HepG2 (cell line): Measurements from ENCODE around the gene CTNNA3. TPM values are rescaled to one million over a fixed set of nuclear protein-coding genes. Genes with fewer than 3 reads are reported as not detected.

Experiments
- ATAC-seq: fragments of 200-7000 bp; cut with Tn5 transposase; 3 replicates; pipeline ENCODE4 v1.9.1; 2020; ENCODE audit warnings: mild to moderate bottlenecking, moderate library complexity
- BruUV-seq: library from RNA; stranded (reverse); fragments of 400-500 nt; replicated peaks from 2 replicates; lab custom pipeline; 2021; lab: Mats Ljungman, UMichigan
- CTCF ChIA-PET: fragments of 300-600 bp; formaldehyde crosslinking; extraction: SDS; loops from one replicate; lab custom pipeline; 2021; ENCODE audit warnings: low total read pairs, inconsistent platforms, low intra/inter-chr PET ratio; lab: Yijun Ruan, JAX
- POLR2A ChIA-PET: fragments of 350-600 bp; sonication (Branson Sonifier 250); formaldehyde crosslinking; loops from one replicate; lab custom pipeline; 2020; ENCODE audit warnings: antibody characterized with exemption, inconsistent platforms; lab: Yijun Ruan, JAX
- DNase-seq: peaks from one replicate; pipeline ENCODE4 v3.0.0-alpha.2; 2015; ENCODE audit warnings: low spot score
- FAIRE-seq: peaks from 3 replicates; lab custom pipeline; 2011; peaks lifted over from hg19 to GRCh38; lab: Jason Lieb, UNC
- H2AFZ ChIP-seq: one replicate; pipeline ENCODE4 v1.6.1; 2011; ENCODE audit warnings: low read length, inconsistent platforms
- H3K27ac ChIP-seq: fragments of 300-600 bp; 3 replicates; pipeline ENCODE4 v1.8.0; 2011; ENCODE audit warnings: mixed run types, mild to moderate bottlenecking, mixed read lengths, low read length, inconsistent platforms; ENCODE audit not compliant: insufficient read depth; ENCODE audit errors: extremely low read length
- H3K27me3 ChIP-seq, 2 experiments: fragments of 200-600 bp in 1 of 2; 2 replicates in 1 of 2; 3 replicates in 1 of 2; pipeline versions ENCODE4 v1.6.0 to v1.8.0; 2011; ENCODE audit warnings: low read length in 2 of 2, mild to moderate bottlenecking in 2 of 2, moderate library complexity in 2 of 2, inconsistent platforms in 1 of 2; ENCODE audit not compliant: insufficient read depth in 2 of 2, control insufficient read depth in 1 of 2
- H3K36me3 ChIP-seq, 2 experiments: fragments of 200-600 bp in 1 of 2; replicated peaks in 1 of 2; 2 replicates in 1 of 2; 3 replicates in 1 of 2; pipeline versions ENCODE4 v1.5.1 to v1.8.0; 2011; ENCODE audit warnings: low read length in 2 of 2, inconsistent platforms in 1 of 2; ENCODE audit not compliant: insufficient read depth in 2 of 2, control insufficient read depth in 1 of 2
- H3K4me1 ChIP-seq: 2 replicates; pipeline ENCODE4 v1.5.1; 2012; ENCODE audit warnings: low read length, inconsistent platforms; ENCODE audit not compliant: insufficient read depth
- H3K4me2 ChIP-seq: 2 replicates; pipeline ENCODE4 v1.6.0; 2011; ENCODE audit warnings: low read depth, low read length, inconsistent platforms
- H3K4me3 ChIP-seq, 3 experiments: fragments of 200-600 bp in 1 of 3; sonication (generic), shearing (Covaris generic) in 1 of 3; replicated peaks in 1 of 3; 2 replicates each; pipeline ENCODE4 v1.5.1; 2011 to 2016; ENCODE audit warnings: low read length in 3 of 3, inconsistent platforms in 2 of 3, low read depth in 2 of 3, mild to moderate bottlenecking in 2 of 3, control low read depth in 1 of 3, mixed read lengths in 1 of 3; ENCODE audit not compliant: insufficient read depth in 1 of 3
- H3K79me2 ChIP-seq: one replicate; pipeline ENCODE4 v1.6.1; 2011; ENCODE audit warnings: low read length, inconsistent platforms; ENCODE audit not compliant: insufficient read depth
- H3K9ac ChIP-seq: 2 replicates; pipeline ENCODE4 v1.6.0; 2011; ENCODE audit warnings: mild to moderate bottlenecking, low read depth, low read length, inconsistent platforms; ENCODE audit not compliant: insufficient read depth
- H3K9me3 ChIP-seq: 2 replicates; pipeline ENCODE4 v1.5.1; 2012; ENCODE audit warnings: mild to moderate bottlenecking, low read length
- H4K20me1 ChIP-seq: 2 replicates; pipeline ENCODE4 v1.6.0; 2011; ENCODE audit warnings: inconsistent platforms, mild to moderate bottlenecking, low read length, moderate library complexity; ENCODE audit not compliant: insufficient read depth
- CREB3 ChIP-seq: sonication (generic); formaldehyde crosslinking; IDR thresholded peaks from 2 replicates; pipeline ENCODE4 v1.5.0; 2020; ENCODE audit warnings: missing genetic modification reagents
- DR1 ChIP-seq: sonication (generic); formaldehyde crosslinking; IDR thresholded peaks from 2 replicates; pipeline ENCODE4 v1.8.0; 2021; ENCODE audit warnings: mild to moderate bottlenecking, missing genetic modification reagents, inconsistent platforms
- EHMT2 ChIP-seq: fragments of 200-600 bp; sonication (generic); IDR thresholded peaks from 2 replicates; pipeline ENCODE4 v1.7.0; 2017; ENCODE audit warnings: antibody characterized with exemption, low read depth, low read length, borderline replicate concordance
- HMG20A ChIP-seq: IDR thresholded peaks from 2 replicates; pipeline ENCODE4 v1.6.1; 2016; ENCODE audit warnings: borderline replicate concordance
- HOMEZ ChIP-seq: IDR thresholded peaks from 2 replicates; pipeline ENCODE4 v1.6.1; 2016; ENCODE audit warnings: low read depth
- ZBTB44 ChIP-seq: sonication (generic); formaldehyde crosslinking; IDR thresholded peaks from 2 replicates; pipeline ENCODE4 v1.4.0; 2020; ENCODE audit warnings: missing genetic modification reagents
- ZHX1 ChIP-seq: sonication (generic); formaldehyde crosslinking; IDR thresholded peaks from 2 replicates; pipeline ENCODE4 v1.8.1; 2022; ENCODE audit warnings: low read depth, mild to moderate bottlenecking, missing genetic modification reagents
- ZNF337 ChIP-seq: sonication (generic); formaldehyde crosslinking; IDR thresholded peaks from 2 replicates; pipeline ENCODE4 v1.5.1; 2020; ENCODE audit warnings: missing genetic modification reagents, low read depth, mild to moderate bottlenecking, borderline replicate concordance
- ZNF563 ChIP-seq: sonication (generic); formaldehyde crosslinking; IDR thresholded peaks from 2 replicates; pipeline ENCODE4 v1.8.0; 2022; ENCODE audit warnings: mild to moderate bottlenecking, moderate library complexity, missing genetic modification reagents
- ZNF7 ChIP-seq: IDR thresholded peaks from 2 replicates; pipeline ENCODE4 v1.6.1; 2016; ENCODE audit warnings: missing biosample characterization, missing genetic modification reagents
- ZNF704 ChIP-seq: sonication (generic); formaldehyde crosslinking; IDR thresholded peaks from 2 replicates; pipeline ENCODE4 v1.8.1; 2023; ENCODE audit warnings: mild to moderate bottlenecking, inconsistent platforms, moderate library complexity, missing genetic modification reagents, borderline replicate concordance
- ZSCAN29 ChIP-seq: sonication (generic); formaldehyde crosslinking; conservative IDR thresholded peaks from 2 replicates; pipeline ENCODE4 v1.4.0; 2020; ENCODE audit warnings: mild to moderate bottlenecking, missing genetic modification reagents
- WGBS: methylation state at CpG from one replicate; pipeline ENCODE4 v1.1.6; 2017; ENCODE audit warnings: low lambda C conversion rate; 5-methylcytosine and 5-hydroxymethylcytosine counted together
- in situ Hi-C: cut with HindIII; loops from 2 replicates; pipeline ENCODE4 v1.10.0; 2017; ENCODE audit warnings: low pct_unique_long_range_greater_than_20kb; ENCODE audit not compliant: extremely low pct_ligation_motif_present
- intact Hi-C: fragments of 100-400 bp; cut with micrococcal nuclease; formaldehyde crosslinking; loops from one replicate; pipeline ENCODE4 v1.10.0; 2022; ENCODE audit not compliant: unreplicated experiment
- polyA plus RNA-seq, 8 experiments: library from polyadenylated mRNA; depleted of rRNA in 3 of 8; stranded (reverse) in 7 of 8; unstranded in 1 of 8; fragments of >200 nt; fragmentation: Illumina TruSeq in 4 of 8; extraction: Trizol in 4 of 8; gene quantifications; 2 replicates each; pipeline versions ENCODE4 v1.2.1 to v1.2.3, GENCODE V29; 2011 to 2016; ENCODE audit warnings: low read depth in 4 of 8, missing spikeins in 1 of 8, mixed read lengths in 1 of 8; ENCODE audit not compliant: insufficient read depth in 1 of 8
- total RNA-seq, 5 experiments: library from RNA; depleted of rRNA; stranded (reverse); fragments of >200 nt; fragmentation: Illumina TruSeq; extraction: Trizol; gene quantifications; 2 replicates each; pipeline ENCODE4 v1.2.3, GENCODE V29; 2016; ENCODE audit warnings: low read depth in 1 of 5
- TF ChIP-seq, protein P1 (sequence below): IDR thresholded peaks from 2 replicates; pipeline ENCODE4 v1.6.1; 2016; ENCODE audit warnings: mild to moderate bottlenecking

The CTNNA3 gene
- total and polyA plus RNA-seq, 2 of the 13 experiments (the other 11 are each of a cell fraction or from before 2014, with no cell fraction given), result not detected

- H3K4me2 ChIP-seq, result no peak overlapping the region
- H4K20me1 ChIP-seq, result no peaks in the 10 kb centered on the region
- no peak for DNase-seq
- in situ Hi-C loops (no loop called here), intact Hi-C loops (no loop called here)
- POLR2A ChIA-PET, result no interaction called here
- H3K27ac ChIP-seq, result no peak overlapping the region
- no peaks in the 10 kb centered on the region for H3K36me3 ChIP-seq
- ATAC-seq, result peak; percentile 49; the same call in 1 of the 3 replicates
- no peak overlapping the region for H2AFZ ChIP-seq
- CTCF ChIA-PET, result no interaction called here
- no peaks in the 10 kb centered on the region for H3K9me3 ChIP-seq
- H3K4me3 ChIP-seq, result no peak overlapping the region
- WGBS, result 25% methylated on average over 7 of the region's 7 CpGs
- BruUV-seq, result no TSS peak
- peaks cover 9% of the 10 kb centered on the region for H3K4me1 ChIP-seq
- H3K9ac ChIP-seq, result no peak overlapping the region
- H3K27me3 ChIP-seq, result no peaks in the 10 kb centered on the region
- FAIRE-seq, result no peak
- no peaks in the 10 kb centered on the region for H3K79me2 ChIP-seq
- TF ChIP-seq HOMEZ (CRISPR knock-in tag), result no peak
- TF ChIP-seq EHMT2, result no peak
- no peak for TF ChIP-seq ZHX1 (CRISPR knock-in tag)
- no peak for TF ChIP-seq ZSCAN29 (CRISPR knock-in tag)
- no peak for TF ChIP-seq ZNF704 (CRISPR knock-in tag)
- TF ChIP-seq, protein P1, sequence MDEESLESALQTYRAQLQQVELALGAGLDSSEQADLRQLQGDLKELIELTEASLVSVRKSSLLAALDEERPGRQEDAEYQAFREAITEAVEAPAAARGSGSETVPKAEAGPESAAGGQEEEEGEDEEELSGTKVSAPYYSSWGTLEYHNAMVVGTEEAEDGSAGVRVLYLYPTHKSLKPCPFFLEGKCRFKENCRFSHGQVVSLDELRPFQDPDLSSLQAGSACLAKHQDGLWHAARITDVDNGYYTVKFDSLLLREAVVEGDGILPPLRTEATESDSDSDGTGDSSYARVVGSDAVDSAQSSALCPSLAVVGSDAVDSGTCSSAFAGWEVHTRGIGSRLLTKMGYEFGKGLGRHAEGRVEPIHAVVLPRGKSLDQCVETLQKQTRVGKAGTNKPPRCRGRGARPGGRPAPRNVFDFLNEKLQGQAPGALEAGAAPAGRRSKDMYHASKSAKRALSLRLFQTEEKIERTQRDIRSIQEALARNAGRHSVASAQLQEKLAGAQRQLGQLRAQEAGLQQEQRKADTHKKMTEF, result no peak
- no peak for TF ChIP-seq ZNF563
- TF ChIP-seq ZNF7 (CRISPR knock-in tag), result no peak
- no peak for TF ChIP-seq HMG20A
- no peak for TF ChIP-seq ZBTB44 (CRISPR knock-in tag)
- TF ChIP-seq ZNF337 (CRISPR knock-in tag), result no peak
- TF ChIP-seq DR1 (CRISPR knock-in tag), result no peak
- TF ChIP-seq CREB3, result no peak
Measured at GRCh38 chr10:66321723-66322665, 1374.0 kb downstream of the CTNNA3 start.
